NT2/D1 (cell line): Measurements from ENCODE around the gene SCYL1.

Experiments
- DNase-seq: peaks from one replicate; pipeline ENCODE4 v3.0.0-alpha.2; 2011; ENCODE audit warnings: low read depth, low spot score
- H3K27me3 ChIP-seq: 2 replicates; pipeline ENCODE4 v1.6.0; 2011; ENCODE audit warnings: mild to moderate bottlenecking; ENCODE audit not compliant: insufficient read length, insufficient read depth
- H3K36me3 ChIP-seq: 2 replicates; pipeline ENCODE4 v1.6.1; 2011; ENCODE audit warnings: mild to moderate bottlenecking, low read length, mixed read lengths; ENCODE audit not compliant: insufficient read depth, insufficient read length
- H3K4me1 ChIP-seq: 2 replicates; pipeline ENCODE4 v1.5.1; 2011; ENCODE audit not compliant: insufficient read depth, insufficient read length
- H3K4me3 ChIP-seq: 2 replicates; pipeline ENCODE4 v1.5.1; 2011; ENCODE audit warnings: low read depth; ENCODE audit not compliant: insufficient read length
- H3K9ac ChIP-seq: 2 replicates; pipeline ENCODE4 v1.6.0; 2011; ENCODE audit warnings: low read depth; ENCODE audit not compliant: insufficient read length
- H3K9me3 ChIP-seq: 2 replicates; pipeline ENCODE4 v1.5.1; 2011; ENCODE audit warnings: mild to moderate bottlenecking, low read length; ENCODE audit not compliant: insufficient read depth
- SUZ12 ChIP-seq: IDR thresholded peaks from 2 replicates; pipeline ENCODE4 v1.6.1; 2011; ENCODE audit not compliant: insufficient read length, insufficient read depth; ENCODE audit errors: extremely low read depth
- YY1 ChIP-seq: IDR thresholded peaks from 2 replicates; pipeline ENCODE4 v1.6.1; 2011; ENCODE audit not compliant: insufficient read length, insufficient read depth
- ZNF274 ChIP-seq: IDR thresholded peaks from 2 replicates; pipeline ENCODE4 v1.6.1; 2011; ENCODE audit warnings: mild to moderate bottlenecking, low read depth, low read length

SCYL1 gene

GRCh38 chr11:65529475-65530156, 4.7 kb downstream of the SCYL1 start:
- peaks cover 80% of the 10 kb centered on the region for H3K36me3 ChIP-seq
- no peak overlapping the region for H3K4me3 ChIP-seq
- TF ChIP-seq YY1, result no peak
- no peaks in the 10 kb centered on the region for H3K27me3 ChIP-seq
- no peak for DNase-seq
- H3K9ac ChIP-seq, result no peak overlapping the region
- no peaks in the 10 kb centered on the region for H3K9me3 ChIP-seq
- H3K4me1 ChIP-seq, result peaks cover 13% of the 10 kb centered on the region

GRCh38 chr11:65530157-65530496, 5.2 kb downstream of the SCYL1 start:
- Histone ChIP-seq H3K36me3 (peaks cover 85% of the 10 kb centered on the region), H3K4me3 (no peak overlapping the region)
- DNase-seq, result no peak

GRCh38 chr11:65532388-65533064, 7.6 kb downstream of the SCYL1 start:
- Histone ChIP-seq H3K4me3 (no peak overlapping the region), H3K9me3 (no peaks in the 10 kb centered on the region), H3K36me3 (peaks cover 87% of the 10 kb centered on the region), H3K9ac (no peak overlapping the region), H3K4me1 (peaks cover 6% of the 10 kb centered on the region), H3K27me3 (no peaks in the 10 kb centered on the region)
- DNase-seq, result no peak
- TF ChIP-seq SUZ12 (no peak), YY1 (no peak), ZNF274 (no peak)

More at GRCh38 chr11:65530157-65530496, 5.2 kb downstream of the SCYL1 start:
- Histone ChIP-seq H3K9me3 (no peaks in the 10 kb centered on the region), H3K4me1 (peaks cover 13% of the 10 kb centered on the region), H3K27me3 (no peaks in the 10 kb centered on the region), H3K9ac (no peak overlapping the region)
- TF ChIP-seq ZNF274, result no peak
- no peak for TF ChIP-seq YY1
- TF ChIP-seq SUZ12, result no peak

GRCh38 chr11:65535102-65535501, 10.2 kb downstream of the SCYL1 start:
- DNase-seq, result no peak
- no peak overlapping the region for H3K4me3 ChIP-seq
- no peak overlapping the region for H3K9ac ChIP-seq
- peaks cover 88% of the 10 kb centered on the region for H3K36me3 ChIP-seq
- TF ChIP-seq YY1, result no peak
- TF ChIP-seq ZNF274, result no peak
- no peak for TF ChIP-seq SUZ12
- peaks cover 4% of the 10 kb centered on the region for H3K4me1 ChIP-seq
- H3K9me3 ChIP-seq, result no peaks in the 10 kb centered on the region
- H3K27me3 ChIP-seq, result no peaks in the 10 kb centered on the region

- no peak for DNase-seq
- Histone ChIP-seq H3K4me3 (no peak overlapping the region), H3K9ac (no peak overlapping the region), H3K9me3 (no peaks in the 10 kb centered on the region), H3K36me3 (peaks cover 72% of the 10 kb centered on the region), H3K4me1 (peaks cover 7% of the 10 kb centered on the region), H3K27me3 (no peaks in the 10 kb centered on the region)
- TF ChIP-seq ZNF274, result no peak
- TF ChIP-seq SUZ12, result no peak
- TF ChIP-seq YY1, result no peak
Observed at GRCh38 chr11:65536412-65537295, 11.8 kb downstream of the SCYL1 start.

GRCh38 chr11:65537296-65537597, 12.4 kb downstream of the SCYL1 start:
- no peak overlapping the region for H3K9ac ChIP-seq
- no peak overlapping the region for H3K4me3 ChIP-seq
- no peak for DNase-seq
- no peaks in the 10 kb centered on the region for H3K27me3 ChIP-seq
- H3K9me3 ChIP-seq, result no peaks in the 10 kb centered on the region
- TF ChIP-seq YY1 (no peak), SUZ12 (no peak), ZNF274 (no peak)
- H3K36me3 ChIP-seq, result peaks cover 68% of the 10 kb centered on the region
- H3K4me1 ChIP-seq, result peaks cover 7% of the 10 kb centered on the region

GRCh38 chr11:65537620-65538231, 12.8 kb downstream of the SCYL1 start:
- H3K27me3 ChIP-seq, result no peaks in the 10 kb centered on the region
- peaks cover 63% of the 10 kb centered on the region for H3K36me3 ChIP-seq
- H3K4me3 ChIP-seq, result no peak overlapping the region
- no peak for DNase-seq
- no peak overlapping the region for H3K9ac ChIP-seq
- H3K4me1 ChIP-seq, result peaks cover 7% of the 10 kb centered on the region
- H3K9me3 ChIP-seq, result no peaks in the 10 kb centered on the region
- TF ChIP-seq SUZ12, result no peak
- TF ChIP-seq ZNF274, result no peak
- no peak for TF ChIP-seq YY1
